ENCODE results near the gene TSPAN16.
"Not testable (repeated sequence)": the region's sequence is repeated elsewhere in the genome, so short reads cannot be mapped to it uniquely, and the experiment has no call there.

The TSPAN16 gene

DNA sequence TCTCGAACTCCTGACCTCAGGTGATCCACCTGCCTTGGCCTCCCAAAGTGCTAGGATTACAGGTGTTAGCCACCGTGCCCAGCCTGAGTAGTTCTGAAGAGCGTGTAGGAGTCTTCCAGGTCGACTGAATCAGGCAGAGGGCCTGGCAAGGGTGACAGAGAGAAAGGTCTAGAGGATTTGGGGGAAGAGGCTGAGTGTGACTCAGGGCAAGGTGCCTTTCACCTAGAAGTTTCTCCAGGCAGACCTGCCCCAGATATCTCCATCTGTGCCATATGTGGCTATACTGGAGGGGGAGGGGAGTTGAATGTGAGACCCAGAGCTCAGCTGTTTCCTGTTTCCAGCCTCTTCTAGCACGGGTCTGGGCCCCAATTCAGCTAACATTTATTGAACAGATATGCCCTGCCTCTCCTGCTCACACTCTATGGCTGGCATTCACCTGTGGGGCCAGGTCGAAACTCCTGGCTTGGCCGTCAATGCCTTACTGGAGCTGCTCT, 51.6 kb downstream of the TSPAN16 start:
- no peak for DNase-seq

- DNase-seq, result no peak
These were observed 53.2 kb downstream of the TSPAN16 start for GRCh38 chr19:11349171-11349570.

GRCh38 chr19:11354102-11354501, 58.1 kb downstream of the TSPAN16 start:
- DNase-seq, result not testable (repeated sequence)

DNA sequence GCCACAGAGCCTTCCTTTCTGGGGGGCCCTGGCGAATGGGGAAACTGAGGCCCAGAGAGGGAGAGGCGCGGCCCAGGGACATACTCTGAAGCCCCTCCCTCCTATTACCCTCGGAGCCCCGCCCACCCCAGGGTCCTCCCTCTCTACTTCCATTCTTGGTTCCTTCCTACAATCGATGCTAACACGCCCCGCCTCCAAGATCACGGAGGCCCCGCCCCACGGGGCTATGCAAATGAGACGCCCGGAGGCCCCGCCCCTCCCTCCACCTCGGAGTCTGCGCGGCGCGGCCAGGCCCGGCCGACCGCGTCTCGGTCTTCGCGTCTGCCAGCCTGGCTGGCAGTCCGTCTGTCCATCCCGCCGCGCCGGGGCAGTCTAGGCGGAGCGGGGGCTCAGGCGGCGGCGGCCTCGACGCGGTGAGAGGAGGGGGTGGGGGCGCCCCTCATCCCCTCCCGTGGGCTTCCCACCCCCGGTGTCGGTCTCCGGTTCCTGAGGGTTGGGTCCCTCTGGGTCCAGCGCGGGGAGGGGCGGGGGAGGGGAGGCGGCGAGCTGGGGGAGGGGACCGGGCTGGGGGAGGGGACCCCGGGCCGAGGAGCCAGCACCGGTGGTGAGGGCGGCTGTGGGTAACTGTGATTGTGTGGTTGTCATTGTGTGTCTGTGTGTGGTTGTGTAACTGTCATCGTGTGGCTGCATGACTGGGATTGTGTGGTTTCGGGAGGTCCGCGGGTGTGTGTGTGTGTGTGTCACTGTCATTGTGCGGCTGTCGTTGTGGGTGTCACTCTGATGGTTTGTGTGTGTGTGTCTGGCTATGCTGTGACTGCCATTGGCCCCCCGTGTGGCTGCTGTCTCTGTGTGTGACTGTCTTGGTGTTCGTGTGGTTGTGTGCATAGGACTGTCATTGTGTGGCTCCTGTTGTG, 59.5 kb downstream of the TSPAN16 start, which contains the start of gene PLPPR2:
Gene PLPPR2 (plus strand): TSS at position 273 of the 914 bp plus-strand sequence. CDS start 2,242 bp downstream, outside the sequence.
- DNase-seq, result peak; percentile 89 to 90

DNA sequence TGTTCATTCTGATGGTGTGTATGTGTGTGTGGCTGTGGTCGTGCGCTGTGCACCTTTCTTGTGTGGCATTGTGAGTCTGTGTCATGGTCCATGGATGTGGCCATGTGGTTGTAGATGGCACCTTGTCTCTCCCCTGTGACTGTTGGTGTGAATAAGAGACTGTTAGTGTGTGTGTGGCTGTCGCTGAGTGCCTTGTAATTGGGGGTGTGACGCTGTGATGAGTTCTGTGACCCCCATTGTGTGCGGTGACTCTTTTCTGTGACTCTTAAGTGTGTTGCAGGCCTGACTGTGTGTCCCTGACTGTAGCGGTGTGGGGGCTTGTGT, 60.1 kb downstream of the TSPAN16 start:
- DNase-seq, result no peak

DNA sequence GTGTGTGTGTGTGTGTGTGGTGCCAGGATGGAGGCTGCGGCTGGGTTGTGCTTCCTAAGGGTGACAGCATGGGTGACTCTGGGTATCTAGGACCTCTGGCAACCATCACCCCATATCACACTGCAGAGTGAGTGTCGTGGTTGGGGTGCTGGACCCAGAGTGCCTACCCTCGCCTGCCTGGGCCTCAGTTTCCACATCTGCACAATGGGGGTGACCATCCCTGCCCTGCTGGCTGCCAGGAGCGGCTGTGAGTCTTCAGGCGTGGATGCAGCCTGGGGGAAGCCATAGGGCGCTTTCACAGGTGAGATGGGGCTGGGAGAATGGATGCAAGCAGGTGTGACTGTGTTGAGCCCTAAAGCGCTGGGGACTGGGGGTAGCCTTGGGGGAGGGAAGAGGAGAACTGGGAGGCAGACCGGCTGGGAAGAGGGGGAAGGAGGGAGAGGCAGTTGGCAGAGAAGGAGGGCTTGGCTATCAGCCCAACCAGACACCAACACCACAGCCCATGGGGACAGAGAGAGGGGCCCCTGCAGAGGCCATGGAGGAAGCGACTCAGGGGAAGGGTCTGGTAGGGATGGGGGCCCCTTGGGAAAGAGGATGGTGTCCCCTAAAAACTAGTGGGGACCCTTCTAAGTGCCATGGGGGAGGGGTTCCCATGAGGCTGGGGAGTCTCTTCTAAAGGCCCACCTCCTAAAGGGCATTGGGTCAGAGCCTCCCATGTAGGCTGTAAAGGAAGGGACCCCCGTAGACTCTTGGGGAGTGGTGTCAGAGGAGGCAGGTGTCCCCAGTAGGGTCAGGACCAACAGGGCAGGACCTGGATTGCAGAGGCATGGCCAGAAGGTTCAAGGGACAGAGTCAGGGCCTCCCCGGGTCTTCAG, 61.0 kb downstream of the TSPAN16 start:
- DNase-seq, result no peak

DNA sequence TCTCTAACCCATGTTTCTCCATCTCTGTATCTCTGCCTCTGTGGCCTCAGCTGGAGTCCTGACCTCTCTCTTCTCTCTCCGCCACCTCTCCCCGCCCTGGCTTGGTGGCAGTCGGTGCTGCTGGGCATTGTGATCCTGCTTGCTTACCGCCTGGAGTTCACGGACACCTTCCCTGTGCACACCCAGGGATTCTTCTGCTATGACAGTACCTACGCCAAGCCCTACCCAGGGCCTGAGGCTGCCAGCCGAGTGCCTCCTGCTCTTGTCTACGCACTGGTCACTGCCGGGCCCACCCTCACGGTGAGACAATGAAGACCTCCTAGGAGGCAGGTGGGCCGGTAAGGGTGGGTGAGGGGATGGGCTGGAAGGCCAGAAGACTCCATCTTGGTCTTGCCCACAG, 63.5 kb downstream of the TSPAN16 start:
- no peak for DNase-seq

DNA sequence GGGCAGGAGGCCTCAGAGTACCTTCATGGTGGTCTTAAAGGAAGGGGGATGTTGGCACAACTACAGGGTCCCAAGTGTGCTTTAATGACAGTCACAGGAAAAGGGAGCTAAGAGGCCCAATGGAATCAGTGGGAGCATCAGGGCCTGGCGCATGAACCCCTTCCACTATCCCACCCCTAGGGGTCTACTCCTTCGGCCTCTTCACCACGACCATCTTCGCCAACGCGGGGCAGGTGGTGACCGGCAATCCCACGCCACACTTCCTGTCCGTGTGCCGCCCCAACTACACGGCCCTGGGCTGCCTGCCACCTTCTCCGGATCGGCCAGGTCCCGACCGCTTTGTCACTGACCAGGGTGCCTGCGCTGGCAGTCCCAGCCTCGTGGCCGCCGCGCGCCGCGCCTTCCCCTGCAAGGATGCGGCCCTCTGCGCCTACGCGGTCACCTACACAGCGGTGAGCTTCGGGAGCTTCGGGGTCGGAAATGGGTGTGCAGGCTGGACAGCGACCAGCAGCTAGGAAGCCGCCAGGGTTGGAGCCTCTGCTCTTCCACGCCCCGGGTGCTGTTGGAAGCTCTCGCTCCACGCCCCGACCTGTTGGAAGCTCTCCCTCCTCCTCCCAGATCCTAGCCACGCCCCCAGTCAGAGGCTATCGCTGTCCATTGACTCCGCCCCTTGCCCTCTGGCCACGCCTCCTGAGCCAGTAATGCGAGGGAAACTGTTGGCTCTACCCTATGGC, 65.2 kb downstream of the TSPAN16 start:
- no peak for DNase-seq

- DNase-seq, result no peak
These were observed 66.1 kb downstream of the TSPAN16 start for GRCh38 chr19:11361771-11362731.

DNA sequence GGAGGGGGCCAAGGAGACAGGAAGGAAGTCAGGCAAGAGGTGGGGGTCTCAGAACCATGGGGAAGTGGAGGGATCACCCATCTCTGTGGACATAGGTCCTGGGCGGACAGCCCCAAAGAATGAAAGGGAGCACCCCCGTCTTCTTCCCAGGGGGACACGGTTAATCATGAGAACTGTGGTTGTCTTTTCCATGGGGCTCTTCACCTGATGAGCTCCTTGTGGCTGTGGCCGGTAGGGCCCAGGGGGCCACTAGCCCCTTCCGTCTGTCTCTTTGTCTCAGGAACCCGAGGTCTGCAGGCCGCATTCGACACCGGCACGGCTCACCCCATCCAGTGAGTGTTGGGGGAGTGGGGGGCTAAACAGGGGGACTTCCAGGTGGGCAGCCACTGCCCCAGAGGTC, 67.9 kb downstream of the TSPAN16 start:
- DNase-seq, result no peak

GRCh38 chr19:11364296-11364904, 68.4 kb downstream of the TSPAN16 start:
- no peak for DNase-seq

DNA sequence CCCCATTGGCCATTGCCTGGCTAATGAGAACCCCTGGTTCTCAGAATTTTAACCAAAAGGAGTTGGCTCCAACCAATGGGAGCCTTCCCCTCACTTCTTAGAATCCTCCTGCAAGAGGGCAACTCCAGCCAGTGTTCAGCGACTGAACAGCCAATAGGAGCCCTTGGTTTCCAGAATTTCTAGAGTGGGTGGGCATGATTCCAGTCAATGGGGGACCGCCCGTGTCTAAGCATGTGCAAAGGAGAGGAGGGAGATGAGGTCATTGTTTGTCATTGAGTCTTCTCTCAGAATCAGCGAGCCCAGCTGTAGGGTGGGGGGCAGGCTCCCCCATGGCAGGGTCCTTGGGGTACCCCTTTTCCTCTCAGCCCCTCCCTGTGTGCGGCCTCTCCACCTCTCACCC, 69.0 kb downstream of the TSPAN16 start:
- DNase-seq, result no peak

Data from CD4-positive, alpha-beta T cell treated with Interleukin-1 beta for 1 hour (primary cell).